Stimulated activated CD4-positive, alpha-beta T cell treated with anti-CD3 and anti-CD28 coated beads, Interleukin-12 subunit alpha, Interleukin-12 subunit beta, amount 100 ng/mL, for 4 hours (primary cell): Measurements from ENCODE around the gene GAS7.

Experiments
- DNase-seq: peaks from one replicate; pipeline ENCODE4 v3.0.0-alpha.2; 2020

Gene GAS7

GRCh38 chr17:10170233-10170632, 28.2 kb downstream of the GAS7 start:
- DNase-seq = no peak

GRCh38 chr17:10169290-10169689, 29.1 kb downstream of the GAS7 start:
- no peak for DNase-seq

- DNase-seq = no peak
Observed at GRCh38 chr17:10166176-10166935, 32.0 kb downstream of the GAS7 start.

- DNase-seq = no peak
Observed at GRCh38 chr17:10162096-10162495, 36.3 kb downstream of the GAS7 start.

- no peak for DNase-seq
Observed at GRCh38 chr17:10161386-10161785, 37.0 kb downstream of the GAS7 start.

- DNase-seq = no peak
Observed at GRCh38 chr17:10156948-10157607, 41.3 kb downstream of the GAS7 start.

- no peak for DNase-seq
Observed at GRCh38 chr17:10156599-10156947, 41.8 kb downstream of the GAS7 start.

GRCh38 chr17:10156077-10156435, 42.4 kb downstream of the GAS7 start:
- DNase-seq = no peak

GRCh38 chr17:10155371-10156076, 42.9 kb downstream of the GAS7 start:
- no peak for DNase-seq

GRCh38 chr17:10151667-10152496, 46.5 kb downstream of the GAS7 start:
- DNase-seq = no peak

GRCh38 chr17:10149573-10150399, 48.6 kb downstream of the GAS7 start:
- no peak for DNase-seq

- no peak for DNase-seq
Observed at GRCh38 chr17:10147761-10148415, 50.5 kb downstream of the GAS7 start.

GRCh38 chr17:10147040-10147439, 51.4 kb downstream of the GAS7 start:
- no peak for DNase-seq

- no peak for DNase-seq
Observed at GRCh38 chr17:10144982-10145381, 53.4 kb downstream of the GAS7 start.

- DNase-seq = no peak
Observed at GRCh38 chr17:10144456-10144855, 54.0 kb downstream of the GAS7 start.

GRCh38 chr17:10141436-10141835, 57.0 kb downstream of the GAS7 start:
- no peak for DNase-seq

GRCh38 chr17:10139577-10139976, 58.8 kb downstream of the GAS7 start:
- DNase-seq = no peak

- DNase-seq = no peak
Observed at GRCh38 chr17:10136258-10136981, 62.0 kb downstream of the GAS7 start.

- DNase-seq = no peak
Observed at GRCh38 chr17:10135539-10136257, 62.7 kb downstream of the GAS7 start.

GRCh38 chr17:10130677-10131076, 67.7 kb downstream of the GAS7 start:
- no peak for DNase-seq
